MCF 10A (cell line): ENCODE data around the gene TMEM201. TPM values are rescaled to one million over a fixed set of nuclear protein-coding genes. Genes with fewer than 3 reads are reported as not detected.

ENCODE experiments used
- BruUV-seq: library from RNA; stranded (reverse); fragments of 400-500 nt; replicated peaks from 2 replicates; lab custom pipeline; 2021; lab: Mats Ljungman, UMichigan
- CTCF ChIA-PET: fragments of 300-600 bp; sonication (Branson Sonifier 250); formaldehyde crosslinking; extraction: SDS; loops from one replicate; lab custom pipeline; 2021; ENCODE audit warnings: antibody characterized with exemption, inconsistent platforms; lab: Yijun Ruan, JAX
- POLR2A ChIA-PET: fragments of 300-600, 350-650 bp; sonication (Branson Sonifier 250); formaldehyde crosslinking; extraction: SDS; loops from one replicate; lab custom pipeline; 2020; ENCODE audit warnings: antibody characterized with exemption, inconsistent platforms; lab: Yijun Ruan, JAX
- DNase-seq: peaks from one replicate; pipeline ENCODE4 v3.0.0-alpha.2; 2018; ENCODE audit not compliant: unreplicated experiment
- H3K27ac Mint-ChIP-seq: one replicate; pipeline ENCODE4 v1.8.0; 2022; ENCODE audit warnings: mild to moderate bottlenecking, low read depth, mixed read lengths; ENCODE audit not compliant: unreplicated experiment
- H3K27me3 Mint-ChIP-seq: one replicate; pipeline ENCODE4 v1.8.0; 2022; ENCODE audit warnings: mixed read lengths; ENCODE audit not compliant: insufficient read depth, unreplicated experiment
- H3K36me3 Mint-ChIP-seq: one replicate; pipeline ENCODE4 v1.8.0; 2022; ENCODE audit warnings: mild to moderate bottlenecking, moderate library complexity, mixed read lengths; ENCODE audit not compliant: insufficient read depth, unreplicated experiment
- H3K4me1 Mint-ChIP-seq: one replicate; pipeline ENCODE4 v1.8.0; 2022; ENCODE audit warnings: mixed read lengths; ENCODE audit not compliant: insufficient read depth, unreplicated experiment
- H3K4me3 Mint-ChIP-seq: one replicate; pipeline ENCODE4 v1.8.0; 2022; ENCODE audit warnings: mild to moderate bottlenecking, moderate library complexity, mixed read lengths; ENCODE audit not compliant: unreplicated experiment
- H3K9me3 Mint-ChIP-seq: one replicate; pipeline ENCODE4 v1.8.0; 2022; ENCODE audit warnings: mixed read lengths; ENCODE audit not compliant: unreplicated experiment
- intact Hi-C: fragments of 100-400 bp; cut with micrococcal nuclease; formaldehyde crosslinking; loops from 2 replicates; pipeline ENCODE4 v1.14.1; 2022
- total RNA-seq: library from RNA; stranded (reverse); gene quantifications from 2 replicates; pipeline ENCODE4 v1.2.3, GENCODE V29; 2022
- TF ChIP-seq, protein P1 (sequence below): fragments of 200-600 bp; IDR thresholded peaks from one replicate; pipeline ENCODE4 v1.8.0; 2022; ENCODE audit warnings: antibody characterized with exemption, mild to moderate bottlenecking; ENCODE audit not compliant: unreplicated experiment

Gene TMEM201
- total RNA-seq, 1 experiment from 2014 or later = 11.1 TPM

DNA sequence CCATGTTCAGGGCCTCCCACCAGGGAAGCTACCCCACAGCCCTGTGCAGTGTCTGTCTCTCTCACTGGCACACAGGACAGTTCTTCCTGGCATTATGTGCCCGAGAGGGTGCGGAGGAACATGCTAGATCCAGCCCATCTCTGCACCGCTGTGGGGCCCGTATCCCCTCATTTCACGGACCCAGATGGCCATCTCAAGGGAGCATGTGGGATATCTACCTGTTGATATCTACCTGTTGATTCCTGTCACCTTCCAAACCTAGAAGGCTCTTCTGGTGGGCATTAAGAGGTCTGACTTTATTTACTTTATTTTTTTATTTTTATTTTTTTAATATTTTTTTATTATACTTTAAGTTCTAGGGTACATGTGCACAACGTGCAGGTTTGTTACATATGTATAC lies 74.5 kb downstream of the TMEM201 start:
- TF ChIP-seq, protein P1, sequence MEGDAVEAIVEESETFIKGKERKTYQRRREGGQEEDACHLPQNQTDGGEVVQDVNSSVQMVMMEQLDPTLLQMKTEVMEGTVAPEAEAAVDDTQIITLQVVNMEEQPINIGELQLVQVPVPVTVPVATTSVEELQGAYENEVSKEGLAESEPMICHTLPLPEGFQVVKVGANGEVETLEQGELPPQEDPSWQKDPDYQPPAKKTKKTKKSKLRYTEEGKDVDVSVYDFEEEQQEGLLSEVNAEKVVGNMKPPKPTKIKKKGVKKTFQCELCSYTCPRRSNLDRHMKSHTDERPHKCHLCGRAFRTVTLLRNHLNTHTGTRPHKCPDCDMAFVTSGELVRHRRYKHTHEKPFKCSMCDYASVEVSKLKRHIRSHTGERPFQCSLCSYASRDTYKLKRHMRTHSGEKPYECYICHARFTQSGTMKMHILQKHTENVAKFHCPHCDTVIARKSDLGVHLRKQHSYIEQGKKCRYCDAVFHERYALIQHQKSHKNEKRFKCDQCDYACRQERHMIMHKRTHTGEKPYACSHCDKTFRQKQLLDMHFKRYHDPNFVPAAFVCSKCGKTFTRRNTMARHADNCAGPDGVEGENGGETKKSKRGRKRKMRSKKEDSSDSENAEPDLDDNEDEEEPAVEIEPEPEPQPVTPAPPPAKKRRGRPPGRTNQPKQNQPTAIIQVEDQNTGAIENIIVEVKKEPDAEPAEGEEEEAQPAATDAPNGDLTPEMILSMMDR = no peak
- intact Hi-C loops = no loop called here
- Mint-ChIP-seq H3K27me3 (no peaks in the 10 kb centered on the region), H3K9me3 (no peaks in the 10 kb centered on the region), H3K27ac (no peak overlapping the region), H3K4me3 (no peak overlapping the region), H3K4me1 (peaks cover 6% of the 10 kb centered on the region), H3K36me3 (peaks cover 7% of the 10 kb centered on the region)
- ChIA-PET CTCF (no interaction called here), POLR2A (no interaction called here)
- no peak for DNase-seq
- BruUV-seq = no TSS peak

Other genes with a start within 250 kb of the TMEM201 start
- 6.5 and 8.1 TPM in 2 replicates for gene SLC25A33, start 49.4 kb upstream of the TMEM201 start, total RNA-seq
- gene PIK3CD, start 62.8 kb downstream of the TMEM201 start, total RNA-seq = 6.3 and 7.0 TPM in 2 replicates
- 98.5 and 106 TPM in 2 replicates for gene CLSTN1, start 235.1 kb downstream of the TMEM201 start, total RNA-seq